WTC11 (cell line): ENCODE measurements around the gene WDR7.

Experiments used
- JUN ChIP-seq: sonication (generic); formaldehyde crosslinking; IDR thresholded peaks from 2 replicates; pipeline ENCODE4 v1.8.0; 2023; ENCODE audit warnings: mild to moderate bottlenecking, missing genetic modification reagents
- TEAD4 ChIP-seq: sonication (generic); formaldehyde crosslinking; IDR thresholded peaks from 2 replicates; pipeline ENCODE4 v1.8.0; 2022; ENCODE audit warnings: mild to moderate bottlenecking, missing genetic modification reagents
- ZNF416 ChIP-seq: fragments of 250-450 bp; sonication (Bioruptor Pico); IDR thresholded peaks from 2 replicates; pipeline ENCODE4 v1.9.0; 2021; ENCODE audit warnings: mild to moderate bottlenecking, inconsistent platforms

GRCh38 chr18:57078614-57079013 lies 427.5 kb downstream of the WDR7 start:
- no peak for TF ChIP-seq TEAD4 (CRISPR knock-in tag)
- TF ChIP-seq JUN (CRISPR knock-in tag), result no peak
- TF ChIP-seq ZNF416 (CRISPR knock-in tag), result no peak
